Neural cell (in vitro differentiated cells): Measurements from ENCODE around the gene MYOM1.

Source experiments
- EZH2 ChIP-seq: fragments of 200-600, 300-800 bp; shearing (Covaris generic), sonication (generic); IDR thresholded peaks from 2 replicates; pipeline ENCODE4 v1.6.1; 2014; ENCODE audit warnings: antibody characterized with exemption, low read length, borderline replicate concordance, mild to moderate bottlenecking; ENCODE audit not compliant: insufficient read depth, poor library complexity, severe bottlenecking
- POLR2AphosphoS5 ChIP-seq: IDR thresholded peaks from 2 replicates; pipeline ENCODE4 v1.6.1; 2012
- TF ChIP-seq, protein P1 (sequence below): fragments of 450-650 bp; IDR thresholded peaks from 2 replicates; pipeline ENCODE4 v1.5.1; 2014; ENCODE audit warnings: antibody characterized with exemption, mild to moderate bottlenecking, moderate library complexity; ENCODE audit not compliant: poor library complexity, severe bottlenecking

DNA sequence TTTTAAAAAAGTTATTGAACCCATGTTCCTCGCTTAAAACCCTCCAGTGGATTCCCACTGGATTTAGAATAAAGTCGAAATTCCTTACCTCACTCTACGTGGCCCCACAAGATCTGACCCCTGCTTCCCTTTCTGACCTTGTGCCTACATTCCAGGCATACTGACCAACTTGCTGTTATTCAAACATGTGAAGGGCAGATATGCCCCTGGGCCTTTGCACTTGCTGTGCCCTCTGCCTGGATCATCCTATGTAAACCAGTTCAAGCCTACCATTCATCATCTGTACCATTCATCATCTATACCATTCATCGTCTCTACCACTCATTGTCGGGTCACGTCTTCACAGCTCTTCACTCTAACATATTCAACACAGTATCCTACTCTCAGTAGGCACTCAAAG is 165.6 kb downstream of the MYOM1 start:
- TF ChIP-seq, protein P1, sequence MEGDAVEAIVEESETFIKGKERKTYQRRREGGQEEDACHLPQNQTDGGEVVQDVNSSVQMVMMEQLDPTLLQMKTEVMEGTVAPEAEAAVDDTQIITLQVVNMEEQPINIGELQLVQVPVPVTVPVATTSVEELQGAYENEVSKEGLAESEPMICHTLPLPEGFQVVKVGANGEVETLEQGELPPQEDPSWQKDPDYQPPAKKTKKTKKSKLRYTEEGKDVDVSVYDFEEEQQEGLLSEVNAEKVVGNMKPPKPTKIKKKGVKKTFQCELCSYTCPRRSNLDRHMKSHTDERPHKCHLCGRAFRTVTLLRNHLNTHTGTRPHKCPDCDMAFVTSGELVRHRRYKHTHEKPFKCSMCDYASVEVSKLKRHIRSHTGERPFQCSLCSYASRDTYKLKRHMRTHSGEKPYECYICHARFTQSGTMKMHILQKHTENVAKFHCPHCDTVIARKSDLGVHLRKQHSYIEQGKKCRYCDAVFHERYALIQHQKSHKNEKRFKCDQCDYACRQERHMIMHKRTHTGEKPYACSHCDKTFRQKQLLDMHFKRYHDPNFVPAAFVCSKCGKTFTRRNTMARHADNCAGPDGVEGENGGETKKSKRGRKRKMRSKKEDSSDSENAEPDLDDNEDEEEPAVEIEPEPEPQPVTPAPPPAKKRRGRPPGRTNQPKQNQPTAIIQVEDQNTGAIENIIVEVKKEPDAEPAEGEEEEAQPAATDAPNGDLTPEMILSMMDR, result no peak
- TF ChIP-seq EZH2 (no peak), POLR2AphosphoS5 (no peak)
